ENCODE results near the gene RNF112.

- TF ChIP-seq CTCF (conservative IDR thresholded peaks at IDR 0.05; ENCODE audit: low read length): no peak
- no peak for TF ChIP-seq EZH2phosphoT487 (IDR thresholded peaks at IDR 0.05; ENCODE audit: borderline replicate concordance, low read depth, low read length)
These were observed 1.5 kb downstream of the RNF112 start for GRCh38 chr17:19412510-19412909.

Measured in OCI-LY7 (cell line).